GM19455 (cell line): Measurements from ENCODE around the gene GPR61.

Experiments
- ATAC-seq: cut with Tn5 transposase; IDR thresholded peaks from one replicate; pipeline ENCODE4 v1.9.1; 2021; ENCODE audit not compliant: unreplicated experiment

GPR61 gene

GRCh38 chr1:109535481-109535880 is 4.2 kb upstream of the GPR61 start:
- no peak for ATAC-seq

GRCh38 chr1:109535971-109536491 is 3.6 kb upstream of the GPR61 start:
- no peak for ATAC-seq

GRCh38 chr1:109537450-109538178 is 2.1 kb upstream of the GPR61 start:
- no peak for ATAC-seq

GRCh38 chr1:109538827-109539555 is 681 bp upstream of the GPR61 start:
- ATAC-seq, result no peak

- ATAC-seq, result no peak
These were observed 1.4 kb downstream of the GPR61 start for GRCh38 chr1:109541102-109541501.

GRCh38 chr1:109542657-109543056 is 3.0 kb downstream of the GPR61 start:
- ATAC-seq, result no peak

GRCh38 chr1:109543283-109543987 is 3.8 kb downstream of the GPR61 start:
- no peak for ATAC-seq

- no peak for ATAC-seq
These were observed 4.5 kb downstream of the GPR61 start for GRCh38 chr1:109543988-109544735.

- ATAC-seq, result no peak
These were observed 6.8 kb downstream of the GPR61 start for GRCh38 chr1:109546311-109547109.

GRCh38 chr1:109547463-109548320 is 8.0 kb downstream of the GPR61 start:
- no peak for ATAC-seq

- ATAC-seq, result peak; percentile 83
These were observed 8.9 kb downstream of the GPR61 start, which contains the start of gene GNAI3 for GRCh38 chr1:109548321-109549267. GNAI3 (plus strand) TSS chr1:109548615; CDS start chr1:109548721, 106 bp downstream.

GRCh38 chr1:109556563-109556962 is 16.9 kb downstream of the GPR61 start:
- ATAC-seq, result no peak

- ATAC-seq, result no peak
These were observed 17.8 kb downstream of the GPR61 start for GRCh38 chr1:109557520-109557919.

GRCh38 chr1:109559995-109560394 is 20.3 kb downstream of the GPR61 start:
- no peak for ATAC-seq

GRCh38 chr1:109564194-109564878 is 24.7 kb downstream of the GPR61 start:
- ATAC-seq, result no peak

GRCh38 chr1:109565241-109565640 is 25.6 kb downstream of the GPR61 start:
- no peak for ATAC-seq

GRCh38 chr1:109566982-109567381 is 27.3 kb downstream of the GPR61 start:
- no peak for ATAC-seq
